Fibroblast of skin of scalp (primary cell): ENCODE data around the gene RPL32.
A peak's percentile ranks its signal among the peaks of the same experiment; 100 is the strongest.

Experiments
- DNase-seq: peaks from one replicate; pipeline ENCODE4 v3.0.0-alpha.2; 2013

RPL32 gene

DNA sequence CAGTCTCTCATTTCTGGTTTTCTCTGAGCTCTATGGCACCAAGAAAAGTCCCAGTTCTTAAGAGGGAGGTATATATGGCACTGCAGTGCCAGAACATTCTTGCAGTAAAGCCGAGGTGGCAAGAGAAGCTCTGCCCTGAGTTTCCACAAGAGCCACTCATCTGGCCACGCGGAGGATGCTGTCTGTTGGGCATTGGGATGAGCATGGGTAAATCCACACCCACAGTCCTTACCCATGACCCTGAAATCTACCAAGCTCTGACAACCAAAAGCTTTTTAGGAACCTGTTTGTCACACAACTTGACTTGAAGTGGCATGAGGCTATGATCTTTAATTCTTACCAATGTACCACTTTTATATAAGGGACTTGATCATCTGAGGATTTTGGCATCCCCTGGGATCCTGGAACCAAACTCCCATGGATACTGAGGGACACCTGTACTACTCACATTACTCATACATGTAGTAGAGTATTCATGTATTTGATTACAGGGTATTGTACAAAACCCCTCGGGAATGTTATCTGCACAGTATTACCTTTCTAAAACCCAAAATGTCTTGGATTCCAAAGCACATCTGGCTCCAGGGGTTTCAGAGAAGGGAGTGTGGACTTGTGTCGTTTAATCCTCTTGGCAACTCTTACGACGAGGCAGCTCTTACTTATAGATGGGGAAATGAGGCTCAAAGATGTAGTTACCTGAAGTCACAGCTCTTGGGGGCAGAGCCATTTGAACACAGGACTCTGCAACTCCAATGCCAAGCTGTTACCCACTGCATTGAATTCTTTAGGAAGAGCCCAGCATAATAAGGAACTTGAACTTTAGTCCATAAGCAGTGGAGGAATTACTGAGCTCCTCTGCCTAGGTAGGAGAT lies 8.8 kb downstream of the RPL32 start:
- DNase-seq = no peak

GRCh38 chr3:12831301-12831866 lies 10.0 kb downstream of the RPL32 start:
- DNase-seq = no peak

- no peak for DNase-seq
Observed at GRCh38 chr3:12830785-12831156, 10.6 kb downstream of the RPL32 start.

DNA sequence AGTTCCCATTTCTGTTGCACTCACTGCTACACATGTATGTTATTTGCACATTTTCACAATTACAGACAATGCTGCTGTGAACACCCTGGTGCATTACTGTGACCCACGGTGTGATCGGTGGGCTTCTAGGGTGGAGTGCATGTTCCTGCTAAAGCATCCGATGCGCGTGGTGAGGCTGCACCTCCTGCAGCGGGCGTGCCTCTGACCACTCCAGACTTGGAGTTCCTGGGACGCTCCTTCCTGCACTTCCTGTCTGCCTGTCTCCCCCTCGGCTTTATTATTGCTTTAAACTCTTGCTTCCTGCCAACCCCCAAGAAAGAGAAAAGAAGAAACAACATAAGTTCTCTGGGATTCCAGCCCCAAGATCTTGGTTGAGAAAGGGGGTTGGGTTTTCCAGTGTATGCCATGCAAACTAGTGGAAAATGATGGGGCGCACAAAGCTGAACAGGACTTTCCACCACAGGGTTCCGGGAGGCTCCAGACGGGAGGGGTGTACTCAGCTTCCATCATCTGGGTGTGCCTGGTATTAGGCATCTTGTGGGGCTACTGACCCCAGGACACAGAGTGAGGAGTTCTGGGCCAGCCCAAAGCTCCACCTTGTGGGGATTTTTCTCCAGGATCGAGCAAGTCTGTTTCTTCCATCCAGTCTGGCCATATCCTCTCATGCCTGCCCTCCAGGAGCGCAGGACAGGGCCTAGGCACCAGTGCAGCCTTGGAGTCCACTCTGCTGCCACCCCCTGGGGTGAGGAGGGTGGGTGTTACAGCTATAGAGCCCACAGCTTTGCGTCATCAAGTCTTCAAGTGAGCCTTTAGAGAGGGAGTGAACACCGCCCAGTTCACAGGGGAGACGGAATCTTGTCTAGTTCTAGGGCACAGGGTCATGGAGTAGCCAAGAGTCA lies 11.2 kb downstream of the RPL32 start:
- DNase-seq = no peak

DNA sequence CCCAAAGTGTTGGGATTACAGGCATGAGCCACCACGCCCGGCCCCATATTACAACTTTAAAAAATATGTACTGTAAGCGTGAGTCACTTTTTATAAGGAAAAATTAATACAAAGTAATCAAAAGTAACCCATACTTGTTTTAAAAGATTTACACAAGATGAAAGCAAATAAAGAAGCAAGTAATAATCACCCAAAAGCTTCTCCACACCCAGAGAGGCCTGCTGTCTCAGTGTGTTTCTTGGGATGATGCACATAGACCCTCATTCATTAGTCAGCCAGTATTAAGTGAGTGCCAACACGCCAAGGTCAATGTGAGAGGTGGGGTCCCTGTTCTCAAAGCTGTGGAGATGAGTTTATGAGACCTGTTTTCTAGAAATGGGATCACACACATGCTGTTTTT lies 12.0 kb downstream of the RPL32 start:
- no peak for DNase-seq

DNA sequence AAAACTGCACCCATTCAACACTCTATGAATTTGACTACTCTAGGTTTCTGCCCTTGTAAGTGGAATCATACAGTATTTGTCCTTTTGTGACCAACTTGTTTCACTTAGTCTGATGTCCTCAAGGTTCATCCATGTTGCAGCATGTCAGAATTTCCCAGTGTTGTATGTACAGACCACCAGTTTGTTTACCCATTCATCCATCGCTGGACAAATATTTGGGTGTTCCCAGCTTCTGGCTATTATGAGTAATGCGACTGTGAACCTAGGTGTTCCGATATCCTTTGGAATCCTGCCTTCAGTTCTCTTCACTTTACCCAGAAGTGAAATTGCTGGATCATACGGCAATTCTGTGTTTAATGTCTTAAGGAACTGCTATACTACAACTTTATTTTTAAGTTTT lies 12.6 kb downstream of the RPL32 start:
- no peak for DNase-seq

GRCh38 chr3:12825156-12825555 lies 16.2 kb downstream of the RPL32 start:
- no peak for DNase-seq

GRCh38 chr3:12824299-12824698 lies 17.1 kb downstream of the RPL32 start:
- DNase-seq = no peak

- peak; percentile 18 for DNase-seq
Observed at GRCh38 chr3:12822725-12823373, 18.5 kb downstream of the RPL32 start.

- no peak for DNase-seq
Observed at GRCh38 chr3:12818773-12819172, 22.6 kb downstream of the RPL32 start.

DNA sequence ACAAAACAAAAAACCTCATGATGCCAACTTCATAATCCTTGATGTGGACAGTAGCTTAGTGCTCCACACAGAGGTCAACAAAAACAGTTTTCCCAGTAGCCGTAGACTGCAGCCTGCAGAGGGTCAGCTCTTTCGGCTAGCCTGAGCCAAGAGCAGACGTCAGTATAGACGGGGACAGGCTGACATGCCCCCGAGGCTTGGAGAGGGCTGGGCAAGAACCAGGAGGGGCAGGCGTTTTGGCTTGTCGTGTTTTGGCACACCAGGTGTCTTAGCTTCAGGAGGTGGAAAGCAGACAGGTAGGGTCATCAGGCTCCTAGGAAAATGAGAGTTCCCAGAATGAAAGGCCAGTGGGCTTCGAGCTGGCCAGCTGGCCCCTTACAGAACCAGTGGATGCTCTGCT lies 23.1 kb downstream of the RPL32 start:
- DNase-seq = no peak

- no peak for DNase-seq
Observed at GRCh38 chr3:12817343-12817710, 24.0 kb downstream of the RPL32 start.

GRCh38 chr3:12816521-12817342 lies 24.6 kb downstream of the RPL32 start:
- no peak for DNase-seq

GRCh38 chr3:12815719-12816118 lies 25.6 kb downstream of the RPL32 start:
- DNase-seq = no peak

DNA sequence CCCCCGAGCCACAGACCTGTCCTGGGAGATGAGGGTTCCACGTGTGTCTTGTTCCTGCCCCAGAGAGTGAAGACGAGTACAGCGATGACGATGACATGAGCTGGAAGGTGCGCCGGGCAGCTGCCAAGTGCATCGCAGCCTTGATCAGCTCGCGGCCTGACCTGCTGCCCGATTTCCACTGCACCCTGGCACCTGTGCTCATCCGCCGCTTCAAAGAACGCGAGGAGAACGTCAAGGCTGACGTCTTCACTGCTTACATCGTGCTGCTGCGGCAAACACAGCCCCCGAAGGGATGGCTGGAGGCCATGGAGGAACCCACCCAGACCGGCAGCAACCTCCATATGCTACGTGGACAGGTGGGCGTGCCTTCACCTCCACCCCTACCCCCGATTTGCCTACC lies 26.3 kb downstream of the RPL32 start:
- DNase-seq = no peak

GRCh38 chr3:12813967-12814366 lies 27.4 kb downstream of the RPL32 start:
- DNase-seq = no peak

GRCh38 chr3:12812812-12813211 lies 28.6 kb downstream of the RPL32 start:
- no peak for DNase-seq

- DNase-seq = no peak
Observed at GRCh38 chr3:12810961-12811360, 30.4 kb downstream of the RPL32 start.

DNA sequence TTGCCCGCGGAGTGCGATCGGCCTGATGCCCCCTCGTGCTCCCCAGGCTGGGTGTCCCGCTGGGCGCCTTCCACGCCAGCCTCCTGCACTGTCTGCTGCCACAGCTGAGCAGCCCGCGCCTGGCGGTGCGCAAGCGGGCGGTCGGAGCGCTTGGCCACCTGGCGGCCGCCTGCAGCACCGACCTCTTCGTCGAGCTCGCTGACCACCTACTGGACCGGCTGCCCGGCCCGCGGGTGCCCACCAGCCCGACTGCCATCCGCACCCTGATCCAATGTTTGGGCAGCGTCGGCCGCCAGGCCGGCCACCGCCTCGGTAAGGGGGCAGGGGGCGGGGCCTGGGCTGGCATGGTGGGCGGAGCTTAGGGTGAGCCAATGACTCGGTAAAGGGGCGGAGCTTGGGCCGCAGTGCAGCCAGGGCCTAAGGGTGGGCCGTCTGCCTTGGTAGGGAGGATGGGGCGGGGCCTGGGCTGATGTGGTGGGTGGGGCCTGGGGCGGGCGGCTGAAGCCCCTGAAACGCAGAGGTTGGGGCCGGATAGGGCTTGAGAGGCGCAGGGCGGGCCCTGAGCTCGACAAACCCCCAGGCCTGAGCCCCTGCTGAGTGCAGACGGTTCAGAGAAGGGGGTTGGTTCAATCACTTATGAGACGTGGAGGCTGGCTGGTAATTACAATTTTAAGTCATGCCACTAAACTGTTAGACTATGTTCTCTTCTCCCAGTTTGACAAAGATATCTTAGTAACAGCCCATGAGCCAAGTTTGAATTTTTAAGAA lies 31.2 kb downstream of the RPL32 start:
- DNase-seq = peak; percentile 93

- no peak for DNase-seq
Observed at GRCh38 chr3:12809435-12809834, 31.9 kb downstream of the RPL32 start.

GRCh38 chr3:12809001-12809400 lies 32.4 kb downstream of the RPL32 start:
- no peak for DNase-seq
